CD4-positive, alpha-beta T cell (primary cell): ENCODE results near the gene FHL3. TPM values are rescaled to one million over a fixed set of nuclear protein-coding genes. Genes with fewer than 3 reads are reported as not detected.

ENCODE experiments used
- ATAC-seq: fragments of 200-7000 bp; cut with Tn5 transposase; one replicate; pipeline ENCODE4 v1.10.0; 2022; ENCODE audit warnings: mild to moderate bottlenecking; ENCODE audit not compliant: poor library complexity
- CTCF ChIA-PET: fragments of 350-600 bp; sonication (Branson Sonifier 250); formaldehyde crosslinking; loops from one replicate; lab custom pipeline; 2021; ENCODE audit warnings: antibody characterized with exemption, inconsistent platforms; lab: Charles Lee
- POLR2A ChIA-PET: fragments of 350-600 bp; sonication (Branson Sonifier 250); formaldehyde crosslinking; loops from one replicate; lab custom pipeline; 2021; ENCODE audit warnings: antibody characterized with exemption, inconsistent platforms; lab: Charles Lee
- DNase-seq, 14 experiments: peaks; one replicate each; pipeline ENCODE4 v3.0.0-alpha.2; 2013 to 2020; ENCODE audit warnings: mixed read lengths in 2 of 14
- H3K27ac ChIP-seq, 2 donors: one replicate each; pipeline versions ENCODE4 v1.5.1 to v1.7.0; 2013; ENCODE audit warnings: low read length in 2 of 2, low read depth in 1 of 2, mild to moderate bottlenecking in 1 of 2
- H3K27me3 ChIP-seq, 2 experiments: 1 replicate in 1 of 2; 2 replicates in 1 of 2; pipeline versions ENCODE4 v1.6.1 to v1.7.0; 2013; ENCODE audit warnings: low read length in 2 of 2, control low read depth in 1 of 2, mild to moderate bottlenecking in 1 of 2, moderate library complexity in 1 of 2; ENCODE audit not compliant: insufficient read depth in 2 of 2, control insufficient read depth in 1 of 2
- H3K36me3 ChIP-seq: one replicate; pipeline ENCODE4 v1.6.1; 2013; ENCODE audit warnings: low read length, control low read depth; ENCODE audit not compliant: insufficient read depth
- H3K4me1 ChIP-seq: one replicate; pipeline ENCODE4 v1.6.1; 2013; ENCODE audit warnings: low read length, control low read depth; ENCODE audit not compliant: insufficient read depth
- H3K4me3 ChIP-seq: one replicate; pipeline ENCODE4 v1.5.1; 2013; ENCODE audit warnings: mild to moderate bottlenecking, low read length, moderate library complexity
- H3K9me3 ChIP-seq, 2 experiments: 1 replicate in 1 of 2; 2 replicates in 1 of 2; pipeline versions ENCODE4 v1.6.1 to v1.7.0; 2013; ENCODE audit warnings: low read length in 2 of 2, mild to moderate bottlenecking in 2 of 2, control low read depth in 1 of 2, moderate library complexity in 1 of 2; ENCODE audit not compliant: control insufficient read depth in 1 of 2, insufficient read depth in 1 of 2
- H3K27ac Mint-ChIP-seq: one replicate; pipeline ENCODE4 v1.8.0; 2020; ENCODE audit warnings: mixed read lengths
- H3K27me3 Mint-ChIP-seq: one replicate; pipeline ENCODE4 v1.8.0; 2021; ENCODE audit warnings: mixed read lengths
- H3K36me3 Mint-ChIP-seq: one replicate; pipeline ENCODE4 v1.8.0; 2021; ENCODE audit warnings: low read depth, mixed read lengths
- H3K4me1 Mint-ChIP-seq: one replicate; pipeline ENCODE4 v1.8.0; 2021; ENCODE audit warnings: low read depth, mixed read lengths
- H3K4me3 Mint-ChIP-seq: one replicate; pipeline ENCODE4 v1.8.0; 2020; ENCODE audit warnings: mild to moderate bottlenecking, mixed read lengths
- H3K9me3 Mint-ChIP-seq: one replicate; pipeline ENCODE4 v1.8.0; 2020; ENCODE audit warnings: mixed read lengths
- CTCF ChIP-seq: fragments of 200-600 bp; IDR thresholded peaks from one replicate; pipeline ENCODE4 v1.8.0; 2022; ENCODE audit warnings: antibody characterized with exemption, mild to moderate bottlenecking
- intact Hi-C, 2 experiments: fragments of 100-400 bp; cut with DNase I in 1 of 2; cut with micrococcal nuclease in 1 of 2; formaldehyde crosslinking; loops; one replicate each; pipeline versions ENCODE4 v1.15.1 to v1.9.0; 2023 to 2025; cut with DNase I, micrococcal nuclease
- total RNA-seq, 174 experiments: library from RNA in 2 of 174; stranded (reverse) in 2 of 174; gene quantifications; one replicate each; pipeline ENCODE4 v1.2.3 and lab custom pipeline; 2021 to 2026

Gene FHL3
- total RNA-seq, 2 experiments from 2014 or later, result 3.4 to 3.7 TPM

- DNase-seq, result no peak
- no peak for TF ChIP-seq CTCF
- Mint-ChIP-seq H3K9me3 (no peaks in the 10 kb centered on the region), H3K27ac (peak overlapping the region; percentile 14), H3K4me3 (no peak overlapping the region), H3K36me3 (peaks cover 17% of the 10 kb centered on the region), H3K4me1 (peaks cover 35% of the 10 kb centered on the region), H3K27me3 (no peaks in the 10 kb centered on the region)
- Histone ChIP-seq H3K4me1 (peaks cover 53% of the 10 kb centered on the region), H3K36me3 (no peaks in the 10 kb centered on the region), H3K4me3 (no peak overlapping the region), H3K27ac (no peak overlapping the region), H3K27me3 (no peaks in the 10 kb centered on the region), H3K9me3 (peaks cover 0 to 5% of the 10 kb centered on the region in 2 experiments)
- ChIA-PET CTCF (interaction anchor here (1.0 kb wide), 1 partner anchor 19 kb away, joined by 4 read pairs; no protein-coding TSS in a partner anchor), POLR2A (no interaction called here)
- intact Hi-C loops, result loop anchor here (5.0 to 10.0 kb wide), 4 partner anchors 78 to 1565 kb away; partner anchors contain the start of genes CDCA8 (in 2 of the 2) and PABPC4 (in 1 of the 2)
- no peak for ATAC-seq
Observed at GRCh38 chr1:38009841-38010180, 4.5 kb upstream of the FHL3 start.

GRCh38 chr1:38009088-38009840 lies 4.0 kb upstream of the FHL3 start:
- H3K36me3 Mint-ChIP-seq, result peaks cover 17% of the 10 kb centered on the region
- Histone ChIP-seq H3K27me3 (peaks cover 0 to 3% of the 10 kb centered on the region in 2 experiments), H3K36me3 (no peaks in the 10 kb centered on the region), H3K9me3 (peaks cover 0 to 5% of the 10 kb centered on the region in 2 experiments), H3K4me1 (peaks cover 55% of the 10 kb centered on the region), H3K27ac (no peak overlapping the region), H3K4me3 (no peak overlapping the region)
- intact Hi-C loops, result no loop called here
- peak overlapping the region; percentile 58 for H3K4me3 Mint-ChIP-seq
- H3K27me3 Mint-ChIP-seq, result no peaks in the 10 kb centered on the region
- ChIA-PET POLR2A (no interaction called here), CTCF (interaction anchor here (2.5 kb wide), 1 partner anchor 19 kb away, joined by 6 read pairs; the partner anchor contains the start of gene SF3A3)
- TF ChIP-seq CTCF, result no peak
- no peaks in the 10 kb centered on the region for H3K9me3 Mint-ChIP-seq
- ATAC-seq (peak; percentile 19), DNase-seq (peak in 8 of 14 experiments; percentile 26 to 68 (median 39))
- H3K4me1 Mint-ChIP-seq, result peaks cover 39% of the 10 kb centered on the region
- peak overlapping the region; percentile 30 for H3K27ac Mint-ChIP-seq

- Mint-ChIP-seq H3K27me3 (peaks cover 4% of the 10 kb centered on the region), H3K27ac (peak overlapping the region; percentile 62), H3K4me1 (peaks cover 17% of the 10 kb centered on the region), H3K4me3 (peak overlapping the region; percentile 73), H3K9me3 (no peaks in the 10 kb centered on the region), H3K36me3 (no peaks in the 10 kb centered on the region)
- Histone ChIP-seq H3K27ac (peak overlapping the region in 1 of 2 donors; percentile 50), H3K9me3 (no peaks in the 10 kb centered on the region), H3K27me3 (peaks cover 0 to 5% of the 10 kb centered on the region in 2 experiments), H3K36me3 (no peaks in the 10 kb centered on the region), H3K4me3 (peak overlapping the region; percentile 13), H3K4me1 (peaks cover 46% of the 10 kb centered on the region)
- ATAC-seq (no peak), DNase-seq (peak in 1 of 14 experiments; percentile 27)
- intact Hi-C loops, result no loop called here
- no peak for TF ChIP-seq CTCF
- ChIA-PET CTCF (no interaction called here), POLR2A (no interaction called here)
Observed at GRCh38 chr1:38006008-38006828, 904 bp upstream of the FHL3 start.
